Activated naive CD4-positive, alpha-beta T cell treated with anti-CD3 and anti-CD28 coated beads, Interleukin-2, amount 10 ng/mL, durations not matched to agents 7 days and 5 days (primary cell): ENCODE data around the gene PRTG.
"Not testable (repeated sequence)": the region's sequence is repeated elsewhere in the genome, so short reads cannot be mapped to it uniquely, and the experiment has no call there.

Source experiments
- CTCF ChIA-PET: fragments of 350-600 bp; sonication (Branson Sonifier 250); formaldehyde crosslinking; loops from one replicate; lab custom pipeline; 2021; ENCODE audit warnings: antibody characterized with exemption; lab: Charles Lee
- DNase-seq: peaks from one replicate; pipeline ENCODE4 v3.0.0-alpha.2; 2020
- H3K27ac Mint-ChIP-seq: one replicate; pipeline ENCODE4 v1.8.0; 2021; ENCODE audit warnings: mild to moderate bottlenecking, moderate library complexity, mixed read lengths
- H3K27me3 Mint-ChIP-seq: one replicate; pipeline ENCODE4 v1.8.0; 2021; ENCODE audit warnings: mild to moderate bottlenecking, mixed read lengths
- H3K36me3 Mint-ChIP-seq: one replicate; pipeline ENCODE4 v1.8.0; 2021; ENCODE audit warnings: mixed read lengths
- H3K4me1 Mint-ChIP-seq: one replicate; pipeline ENCODE4 v1.8.0; 2021; ENCODE audit warnings: mixed read lengths
- H3K4me3 Mint-ChIP-seq: one replicate; pipeline ENCODE4 v1.8.0; 2021; ENCODE audit warnings: mild to moderate bottlenecking, moderate library complexity, mixed read lengths
- H3K9me3 Mint-ChIP-seq: one replicate; pipeline ENCODE4 v1.8.0; 2021; ENCODE audit warnings: mixed read lengths

Gene PRTG, protein sequence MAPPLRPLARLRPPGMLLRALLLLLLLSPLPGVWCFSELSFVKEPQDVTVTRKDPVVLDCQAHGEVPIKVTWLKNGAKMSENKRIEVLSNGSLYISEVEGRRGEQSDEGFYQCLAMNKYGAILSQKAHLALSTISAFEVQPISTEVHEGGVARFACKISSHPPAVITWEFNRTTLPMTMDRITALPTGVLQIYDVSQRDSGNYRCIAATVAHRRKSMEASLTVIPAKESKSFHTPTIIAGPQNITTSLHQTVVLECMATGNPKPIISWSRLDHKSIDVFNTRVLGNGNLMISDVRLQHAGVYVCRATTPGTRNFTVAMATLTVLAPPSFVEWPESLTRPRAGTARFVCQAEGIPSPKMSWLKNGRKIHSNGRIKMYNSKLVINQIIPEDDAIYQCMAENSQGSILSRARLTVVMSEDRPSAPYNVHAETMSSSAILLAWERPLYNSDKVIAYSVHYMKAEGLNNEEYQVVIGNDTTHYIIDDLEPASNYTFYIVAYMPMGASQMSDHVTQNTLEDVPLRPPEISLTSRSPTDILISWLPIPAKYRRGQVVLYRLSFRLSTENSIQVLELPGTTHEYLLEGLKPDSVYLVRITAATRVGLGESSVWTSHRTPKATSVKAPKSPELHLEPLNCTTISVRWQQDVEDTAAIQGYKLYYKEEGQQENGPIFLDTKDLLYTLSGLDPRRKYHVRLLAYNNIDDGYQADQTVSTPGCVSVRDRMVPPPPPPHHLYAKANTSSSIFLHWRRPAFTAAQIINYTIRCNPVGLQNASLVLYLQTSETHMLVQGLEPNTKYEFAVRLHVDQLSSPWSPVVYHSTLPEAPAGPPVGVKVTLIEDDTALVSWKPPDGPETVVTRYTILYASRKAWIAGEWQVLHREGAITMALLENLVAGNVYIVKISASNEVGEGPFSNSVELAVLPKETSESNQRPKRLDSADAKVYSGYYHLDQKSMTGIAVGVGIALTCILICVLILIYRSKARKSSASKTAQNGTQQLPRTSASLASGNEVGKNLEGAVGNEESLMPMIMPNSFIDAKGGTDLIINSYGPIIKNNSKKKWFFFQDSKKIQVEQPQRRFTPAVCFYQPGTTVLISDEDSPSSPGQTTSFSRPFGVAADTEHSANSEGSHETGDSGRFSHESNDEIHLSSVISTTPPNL

DNA sequence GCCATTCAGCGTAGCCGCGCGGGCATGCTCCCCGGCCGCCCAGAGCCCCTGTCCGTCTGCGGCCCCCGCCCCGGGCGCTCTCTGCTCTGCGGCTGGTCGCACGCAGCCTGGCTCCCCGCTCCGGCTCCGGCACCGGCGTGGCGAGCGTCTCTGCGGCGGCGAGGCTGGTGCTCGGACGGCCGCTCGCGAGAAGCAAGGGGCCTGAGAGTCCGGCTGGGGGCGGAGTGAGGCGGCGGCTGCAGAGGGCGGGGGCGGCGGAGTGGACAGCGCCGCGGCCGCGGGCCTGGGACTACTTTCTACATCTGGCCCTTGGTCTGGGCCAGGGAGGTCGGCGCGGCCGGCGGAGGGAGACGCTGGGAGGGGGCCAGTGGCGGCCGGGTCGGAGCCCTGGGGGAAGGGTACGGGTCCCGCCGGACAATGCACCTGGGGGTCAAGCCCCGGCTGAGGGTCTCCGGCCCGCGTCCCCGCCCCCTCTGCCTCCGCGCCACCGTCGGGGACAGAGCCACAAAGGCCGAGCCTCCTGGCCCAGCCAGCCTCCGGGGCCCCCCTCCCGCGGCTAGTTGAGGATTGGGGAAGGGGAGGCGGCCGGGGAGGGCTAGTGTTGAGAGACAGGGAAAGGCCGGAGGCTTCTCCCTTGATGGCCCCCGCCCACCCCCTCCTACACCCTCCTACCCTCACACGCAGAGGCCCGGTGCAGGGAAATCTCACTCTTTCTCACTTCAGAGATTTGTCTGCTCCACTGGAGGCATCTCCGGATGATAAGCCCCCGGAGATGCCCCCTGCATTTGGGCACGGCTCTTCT lies at the start of gene PRTG:
TSS of gene PRTG (minus strand) at position 226 of the 802 bp plus-strand sequence. CDS start at position 5, 221 bp downstream.
- Mint-ChIP-seq H3K9me3 (no peaks in the 10 kb centered on the region), H3K4me3 (peak within 1 kb of the TSS; percentile 61), H3K27me3 (peaks cover 7% of the 10 kb centered on the region), H3K36me3 (no peaks in the 10 kb centered on the region), H3K4me1 (peaks cover 3% of the 10 kb centered on the region), H3K27ac (no peak within 1 kb of the TSS)
- DNase-seq, result no peak
- CTCF ChIA-PET, result no interaction called here

DNA sequence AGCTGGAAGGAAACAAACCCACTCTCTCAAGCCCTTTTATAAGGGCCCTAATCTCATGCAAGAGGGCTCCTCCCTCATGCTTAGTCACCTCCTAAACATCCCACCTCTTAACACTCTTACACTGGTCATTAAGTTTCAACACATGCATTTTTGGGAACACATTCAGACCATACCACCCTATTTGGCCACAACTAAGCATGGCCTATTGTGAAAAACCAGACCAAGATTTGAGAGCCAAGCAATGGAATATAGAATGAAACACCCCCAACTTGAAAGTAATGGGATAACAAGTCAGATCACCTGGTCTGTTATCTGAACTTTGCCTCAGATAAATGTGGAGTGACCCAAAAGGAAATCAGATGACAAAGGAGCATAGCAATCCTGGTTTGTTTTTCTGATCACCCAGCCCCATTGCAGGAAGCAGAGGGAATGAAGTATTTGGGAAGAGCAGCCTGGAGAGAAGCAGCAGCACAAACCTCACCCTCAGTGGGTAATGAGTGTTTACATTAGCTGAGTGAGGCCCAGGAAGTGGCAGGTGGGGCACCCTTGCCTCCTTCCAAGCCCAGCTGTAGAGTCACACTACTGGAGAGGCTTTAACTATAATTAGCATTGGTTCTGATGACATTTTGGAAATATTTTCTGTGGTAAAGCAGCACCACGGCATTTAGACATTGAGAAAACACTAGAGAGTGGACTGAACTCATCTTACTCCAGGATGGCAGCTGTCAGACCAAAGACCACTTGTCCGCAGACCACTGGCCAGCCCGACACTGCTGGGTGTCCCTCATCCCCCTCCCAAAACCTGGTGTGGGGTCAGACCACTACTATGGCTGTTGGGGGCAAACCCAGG lies 48.8 kb upstream of the PRTG start:
- Mint-ChIP-seq H3K9me3 (peaks cover 8% of the 10 kb centered on the region), H3K27me3 (peaks cover 16% of the 10 kb centered on the region), H3K4me3 (no peak overlapping the region), H3K4me1 (no peaks in the 10 kb centered on the region), H3K27ac (no peak overlapping the region), H3K36me3 (no peaks in the 10 kb centered on the region)
- CTCF ChIA-PET, result no interaction called here
- DNase-seq, result no peak

DNA sequence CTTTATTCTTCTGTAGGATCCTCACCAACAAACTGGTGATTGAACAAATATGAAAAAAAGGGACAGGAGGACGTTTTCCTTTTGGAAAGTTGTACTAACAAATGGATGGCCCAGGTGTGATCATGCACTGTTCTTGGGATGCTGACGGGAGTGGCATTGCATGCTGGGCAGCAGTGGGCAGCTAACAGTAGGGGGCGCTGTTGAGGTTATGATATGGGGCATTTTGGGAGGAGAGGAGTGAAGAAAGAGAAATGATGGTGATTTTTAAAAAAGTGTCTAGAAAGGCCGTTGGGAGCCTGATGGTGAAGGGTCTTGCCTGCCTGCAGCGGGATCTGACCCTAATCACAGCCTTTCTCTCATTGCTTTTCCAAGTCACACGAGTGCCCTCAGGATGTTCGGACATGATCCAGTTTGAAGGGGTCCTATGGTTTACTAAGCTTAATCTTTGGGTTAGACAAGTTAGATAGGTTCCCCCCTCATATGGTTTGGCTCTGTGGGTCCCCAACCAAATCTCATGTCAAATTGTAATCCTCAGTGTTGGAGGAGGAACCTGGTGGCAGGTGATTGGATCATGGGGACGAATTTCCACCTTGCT lies 46.2 kb upstream of the PRTG start:
- peaks cover 3% of the 10 kb centered on the region for H3K9me3 Mint-ChIP-seq
- DNase-seq, result peak; percentile 71
- no peak overlapping the region for H3K4me3 Mint-ChIP-seq
- CTCF ChIA-PET, result interaction anchor here (1.7 to 2.4 kb wide), 2 partner anchors 14 to 57 kb away, joined by 5 to 8 read pairs; no protein-coding TSS in a partner anchor
- peaks cover 15% of the 10 kb centered on the region for H3K27me3 Mint-ChIP-seq
- no peaks in the 10 kb centered on the region for H3K36me3 Mint-ChIP-seq
- no peak overlapping the region for H3K27ac Mint-ChIP-seq
- no peaks in the 10 kb centered on the region for H3K4me1 Mint-ChIP-seq

DNA sequence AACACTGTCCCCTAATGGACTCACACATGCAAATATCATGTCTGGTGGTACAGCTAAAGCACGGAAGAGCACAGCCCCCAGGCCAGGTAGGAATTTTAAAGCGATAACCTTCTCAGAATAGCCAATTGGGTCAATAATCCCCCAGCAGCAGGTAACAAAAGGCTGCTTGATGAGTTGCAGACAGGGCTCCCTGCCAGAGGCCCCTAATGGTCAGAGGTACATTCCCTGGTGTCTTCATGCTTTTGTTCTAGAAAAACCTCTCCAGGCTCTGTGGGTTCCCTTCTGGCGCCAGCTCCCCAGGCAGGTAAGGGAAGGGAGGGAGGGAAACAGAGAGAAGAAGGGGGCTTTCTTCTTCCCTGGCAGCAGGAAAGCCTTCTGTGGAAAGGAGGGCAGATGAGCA lies 43.4 kb upstream of the PRTG start:
- H3K4me1 Mint-ChIP-seq, result no peaks in the 10 kb centered on the region
- peaks cover 14% of the 10 kb centered on the region for H3K27me3 Mint-ChIP-seq
- no peak overlapping the region for H3K27ac Mint-ChIP-seq
- no peak overlapping the region for H3K4me3 Mint-ChIP-seq
- CTCF ChIA-PET, result interaction anchor here (0.6 kb wide), 1 partner anchor 14 kb away, joined by 3 read pairs; no protein-coding TSS in a partner anchor
- DNase-seq, result no peak
- no peaks in the 10 kb centered on the region for H3K9me3 Mint-ChIP-seq
- H3K36me3 Mint-ChIP-seq, result no peaks in the 10 kb centered on the region

DNA sequence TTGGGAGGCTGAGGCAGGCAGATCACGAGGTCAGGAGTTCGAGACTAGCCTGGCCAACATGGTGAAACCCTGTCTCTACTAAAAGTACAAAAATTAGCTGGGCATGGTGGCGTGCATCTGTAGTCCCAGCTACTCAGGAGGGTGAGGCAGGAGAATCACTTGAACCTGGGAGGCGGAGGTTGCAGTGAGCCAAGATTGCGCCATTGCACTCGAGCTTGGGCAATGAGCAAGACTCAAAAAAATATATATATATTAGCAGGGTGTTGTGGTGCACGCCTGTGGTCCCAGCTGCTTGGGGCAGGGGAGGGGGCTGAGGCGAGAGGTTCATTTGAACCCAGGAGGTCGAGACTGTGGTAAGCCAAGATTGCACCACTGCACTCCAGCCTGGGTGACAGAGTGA lies 42.6 kb upstream of the PRTG start:
- H3K27ac Mint-ChIP-seq, H3K4me1 Mint-ChIP-seq, CTCF ChIA-PET, DNase-seq, H3K36me3 Mint-ChIP-seq, H3K4me3 Mint-ChIP-seq, H3K9me3 Mint-ChIP-seq: not testable (repeated sequence)
- peaks cover 14% of the 10 kb centered on the region for H3K27me3 Mint-ChIP-seq

DNA sequence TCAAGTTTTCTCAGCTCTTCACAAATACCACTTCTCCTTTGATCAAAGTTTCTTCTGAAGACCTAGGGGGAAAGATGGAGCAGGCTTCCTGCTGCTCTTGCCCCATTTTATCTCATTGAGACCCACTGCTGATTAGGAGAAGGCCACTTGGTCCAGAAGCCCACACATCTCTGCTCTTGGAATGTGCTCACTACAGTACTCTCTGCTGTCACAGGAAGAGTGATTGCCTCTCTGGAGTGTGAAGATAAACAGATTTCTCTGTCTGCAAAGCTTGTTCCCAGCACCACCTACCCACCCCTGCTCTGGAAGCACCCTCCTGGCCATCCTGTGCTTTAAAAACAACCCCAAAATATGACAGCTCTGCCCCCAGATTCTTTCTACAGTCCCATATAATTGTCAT lies 41.3 kb upstream of the PRTG start:
- H3K36me3 Mint-ChIP-seq, result no peaks in the 10 kb centered on the region
- no peak for DNase-seq
- H3K27ac Mint-ChIP-seq, result no peak overlapping the region
- H3K4me3 Mint-ChIP-seq, result no peak overlapping the region
- H3K9me3 Mint-ChIP-seq, result no peaks in the 10 kb centered on the region
- CTCF ChIA-PET, result no interaction called here
- H3K4me1 Mint-ChIP-seq, result no peaks in the 10 kb centered on the region
- peaks cover 22% of the 10 kb centered on the region for H3K27me3 Mint-ChIP-seq

DNA sequence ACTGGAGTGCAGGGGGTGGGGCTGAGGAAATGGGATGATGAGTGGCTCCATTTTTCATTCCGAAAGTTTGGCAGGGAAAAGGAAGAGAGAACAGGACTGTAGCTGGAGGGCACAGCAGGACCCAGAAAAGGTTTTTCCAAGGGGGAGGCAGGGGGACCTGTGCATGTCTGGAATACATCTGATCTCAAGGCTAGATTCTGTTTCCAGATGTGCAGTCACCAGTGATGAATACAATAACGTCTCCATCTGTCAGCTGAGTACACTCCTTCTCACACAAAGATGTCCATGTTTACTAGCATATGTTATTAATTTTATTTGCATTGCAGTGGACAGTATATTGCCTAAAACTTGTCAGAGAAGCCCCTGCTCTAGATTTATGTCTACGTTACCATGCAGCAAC lies 39.9 kb upstream of the PRTG start:
- H3K4me1 Mint-ChIP-seq, result no peaks in the 10 kb centered on the region

DNA sequence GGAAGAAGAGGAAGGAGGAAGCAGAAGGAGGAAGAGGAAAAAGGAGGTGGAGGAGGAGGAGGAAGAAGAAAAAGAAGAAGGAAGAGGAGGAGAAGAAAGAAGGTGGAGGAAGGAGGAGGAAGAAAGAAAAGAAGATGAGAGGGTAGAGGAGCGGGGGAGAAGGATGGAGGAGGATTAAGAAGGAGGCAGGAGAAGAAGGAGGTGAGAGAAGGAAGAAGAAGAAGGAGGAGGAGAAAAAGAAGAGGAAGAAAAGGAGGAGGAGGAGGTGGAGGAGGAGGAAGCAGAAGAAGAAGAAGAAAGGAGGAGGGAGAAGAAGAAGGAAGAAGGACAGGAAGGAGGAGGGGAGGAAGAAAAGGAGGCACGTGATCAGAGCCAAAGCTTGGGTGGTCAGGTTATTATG lies 37.3 kb upstream of the PRTG start:
- Mint-ChIP-seq H3K27ac (no peak overlapping the region), H3K27me3 (peaks cover 28% of the 10 kb centered on the region), H3K4me3 (no peak overlapping the region), H3K36me3 (no peaks in the 10 kb centered on the region), H3K4me1 (no peaks in the 10 kb centered on the region), H3K9me3 (no peaks in the 10 kb centered on the region)
- no peak for DNase-seq
- CTCF ChIA-PET, result no interaction called here

More for the DNA sequence above, 39.9 kb upstream of the PRTG start:
- Mint-ChIP-seq H3K27ac (no peak overlapping the region), H3K36me3 (no peaks in the 10 kb centered on the region), H3K4me3 (no peak overlapping the region), H3K27me3 (peaks cover 26% of the 10 kb centered on the region), H3K9me3 (no peaks in the 10 kb centered on the region)
- CTCF ChIA-PET, result interaction anchor here (1.1 kb wide), 2 partner anchors 11 to 117 kb away, joined by 4 to 5 read pairs; no protein-coding TSS in a partner anchor
- no peak for DNase-seq

DNA sequence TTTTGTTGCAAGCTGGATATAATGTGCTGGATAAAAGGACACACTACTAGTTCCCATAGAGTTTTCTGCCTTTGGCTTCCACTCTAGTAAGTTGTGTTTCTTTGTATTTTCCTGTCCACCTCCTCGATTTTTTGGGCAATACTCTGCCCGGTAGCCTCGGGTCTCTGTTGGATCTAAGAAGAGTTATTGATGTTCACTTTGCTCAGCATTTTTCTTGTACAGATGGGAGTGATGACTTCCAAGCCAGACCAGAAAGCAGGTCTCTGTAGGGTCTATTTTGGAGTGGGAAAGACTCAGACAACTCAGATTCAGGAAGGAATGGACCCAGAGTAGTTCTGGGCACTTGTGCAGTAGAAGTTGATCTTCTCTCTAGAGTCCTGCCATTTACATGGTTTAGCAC lies 36.0 kb upstream of the PRTG start:
- no peak overlapping the region for H3K27ac Mint-ChIP-seq
- no peaks in the 10 kb centered on the region for H3K4me1 Mint-ChIP-seq
- H3K9me3 Mint-ChIP-seq, result no peaks in the 10 kb centered on the region
- no peak overlapping the region for H3K4me3 Mint-ChIP-seq
- no peaks in the 10 kb centered on the region for H3K36me3 Mint-ChIP-seq
- CTCF ChIA-PET, result interaction anchor here (0.5 kb wide), 1 partner anchor 112 kb away, joined by 3 read pairs; no protein-coding TSS in a partner anchor
- DNase-seq, result no peak
- peaks cover 20% of the 10 kb centered on the region for H3K27me3 Mint-ChIP-seq

DNA sequence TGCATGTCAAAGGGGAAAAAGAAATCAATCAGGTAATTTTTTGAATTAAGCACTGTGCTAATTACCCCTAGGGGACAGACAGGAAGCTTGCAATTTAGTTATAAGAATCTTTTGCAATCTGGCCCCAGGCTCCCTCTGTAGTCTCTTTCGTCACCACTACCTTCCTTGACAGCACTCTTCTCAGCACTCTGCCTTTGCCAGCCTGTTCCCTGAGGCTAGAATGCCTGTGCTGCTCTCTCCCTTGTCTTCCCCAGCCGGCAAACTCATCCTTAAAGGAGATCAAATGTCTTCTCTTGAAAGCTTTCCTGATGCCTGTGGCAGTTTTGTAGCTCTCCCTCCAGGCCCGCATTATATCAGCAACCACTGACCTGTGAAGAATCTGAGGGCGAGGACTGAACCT lies 32.4 kb upstream of the PRTG start:
- no peak for DNase-seq
- H3K27me3 Mint-ChIP-seq, result peaks cover 21% of the 10 kb centered on the region
- no peaks in the 10 kb centered on the region for H3K36me3 Mint-ChIP-seq
- no peaks in the 10 kb centered on the region for H3K9me3 Mint-ChIP-seq
- CTCF ChIA-PET, result interaction anchor here (0.7 to 2.6 kb wide), 12 partner anchors 9 to 312 kb away, joined by 3 to 8 read pairs (median 4); no protein-coding TSS in a partner anchor
- H3K4me1 Mint-ChIP-seq, result no peaks in the 10 kb centered on the region
- H3K4me3 Mint-ChIP-seq, result no peak overlapping the region
- H3K27ac Mint-ChIP-seq, result no peak overlapping the region

DNA sequence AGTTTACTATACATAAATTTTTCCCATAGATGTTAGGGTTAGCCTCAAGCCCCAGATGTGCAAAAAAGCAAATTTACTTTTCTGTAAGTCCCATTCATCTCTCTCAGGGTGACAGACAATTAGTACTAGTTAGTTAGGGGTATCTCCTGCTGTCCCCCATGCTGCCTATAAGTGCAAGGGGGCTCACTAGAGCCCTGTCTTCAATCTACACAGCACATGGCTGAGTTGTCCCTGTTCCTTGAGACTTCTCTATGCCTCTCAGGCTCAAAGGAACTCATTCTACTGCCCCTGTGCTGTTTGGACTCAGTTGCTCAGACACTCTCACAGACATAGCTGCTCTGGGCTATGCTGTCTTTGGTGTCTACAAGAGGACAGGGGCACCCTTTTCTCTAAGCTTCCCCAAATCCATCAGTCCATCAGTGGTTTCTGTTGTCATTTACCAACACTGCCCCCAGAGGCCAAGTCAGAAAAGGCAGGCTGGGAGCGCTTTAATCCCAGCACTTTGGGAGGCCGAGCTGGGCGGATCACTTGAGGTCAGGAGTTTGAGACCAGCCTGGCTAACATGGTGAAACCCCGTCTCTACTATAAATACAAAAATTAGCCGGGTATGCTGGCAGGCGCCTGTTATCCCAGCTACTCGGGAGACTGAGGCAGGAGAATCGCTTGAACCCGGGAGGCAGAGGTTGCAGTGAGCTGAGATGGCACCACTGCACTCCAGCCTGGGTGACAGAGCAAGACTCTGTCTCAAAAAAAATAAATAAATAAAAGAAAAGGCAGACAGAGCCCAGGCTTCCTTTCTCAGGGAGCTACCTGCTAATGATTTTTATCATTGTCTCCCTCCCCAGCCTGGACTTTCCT lies 31.4 kb upstream of the PRTG start:
- CTCF ChIA-PET, result interaction anchor here (0.7 to 2.6 kb wide), 15 partner anchors 8 to 146 kb away, joined by 3 to 8 read pairs (median 3); no protein-coding TSS in a partner anchor
- Mint-ChIP-seq H3K4me3 (no peak overlapping the region), H3K27ac (no peak overlapping the region), H3K4me1 (no peaks in the 10 kb centered on the region), H3K36me3 (no peaks in the 10 kb centered on the region), H3K9me3 (no peaks in the 10 kb centered on the region), H3K27me3 (peaks cover 16% of the 10 kb centered on the region)
- peak; percentile 54 for DNase-seq

DNA sequence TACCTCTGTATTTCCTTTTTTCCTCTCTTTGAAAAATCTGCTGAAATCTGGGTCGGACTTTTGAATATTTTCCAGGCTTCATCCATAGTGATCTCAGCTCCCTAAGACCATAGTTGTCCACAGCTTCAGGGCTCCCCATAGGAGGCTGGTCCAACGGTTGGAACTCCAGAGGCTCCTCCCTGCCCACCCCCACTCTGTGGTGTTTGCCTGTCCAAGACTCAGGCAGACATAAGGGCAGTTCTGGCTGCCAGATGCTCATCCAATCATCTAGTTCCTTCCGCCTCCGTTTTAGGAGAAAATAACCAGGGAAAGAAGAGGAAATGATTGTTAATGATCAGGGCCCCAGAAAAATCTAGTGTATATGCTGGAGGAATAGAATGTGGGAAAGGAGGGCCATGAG lies 27.9 kb upstream of the PRTG start:
- CTCF ChIA-PET, result no interaction called here

More for the DNA sequence above, 27.9 kb upstream of the PRTG start:
- Mint-ChIP-seq H3K4me1 (peaks cover 2% of the 10 kb centered on the region), H3K9me3 (no peaks in the 10 kb centered on the region), H3K27ac (no peak overlapping the region), H3K27me3 (peaks cover 11% of the 10 kb centered on the region), H3K4me3 (no peak overlapping the region), H3K36me3 (no peaks in the 10 kb centered on the region)
- no peak for DNase-seq
